OCI-LY3 (cell line): ENCODE measurements around the gene CREB3.

Experiments
- H2AFZ ChIP-seq: fragments of 200-600, 300-600 bp; shearing (Covaris generic); 2 replicates; pipeline ENCODE4 v1.6.0; 2014; ENCODE audit warnings: antibody characterized with exemption, low read depth, low read length
- H3K27ac ChIP-seq: fragments of 200-600, 300-600 bp; sonication (generic); 2 replicates; pipeline ENCODE4 v1.5.1; 2014; ENCODE audit warnings: mild to moderate bottlenecking, low read length, moderate library complexity, mixed read lengths
- H3K27me3 ChIP-seq: fragments of 200-600, 300-600 bp; sonication (generic); 2 replicates; pipeline ENCODE4 v1.6.1; 2014; ENCODE audit warnings: low read depth, low read length, mixed read lengths
- H3K36me3 ChIP-seq: fragments of 200-600, 300-600 bp; sonication (generic); replicated peaks from 2 replicates; pipeline ENCODE3; 2014; ENCODE audit warnings: low read depth, low read length, mixed read lengths
- H3K4me1 ChIP-seq: fragments of 300-600, 200-600 bp; sonication (generic); 2 replicates; pipeline ENCODE4 v1.6.1; 2014; ENCODE audit warnings: low read length, mixed read lengths
- H3K4me2 ChIP-seq: fragments of 200-600, 300-600 bp; sonication (generic); 2 replicates; pipeline ENCODE4 v1.6.1; 2014; ENCODE audit warnings: low read length, mixed read lengths
- H3K4me3 ChIP-seq: fragments of 300-600, 200-600 bp; sonication (generic); 2 replicates; pipeline ENCODE4 v1.5.1; 2014; ENCODE audit warnings: antibody characterized with exemption, mild to moderate bottlenecking, low read length, moderate library complexity
- H3K79me2 ChIP-seq: fragments of 300-600, 200-600 bp; shearing (Covaris generic); 2 replicates; pipeline ENCODE4 v1.6.1; 2014; ENCODE audit warnings: mild to moderate bottlenecking, low read length, mixed read lengths
- H3K9ac ChIP-seq: fragments of 300-600, 200-600 bp; shearing (Covaris generic); 2 replicates; pipeline ENCODE4 v1.6.0; 2014; ENCODE audit warnings: mild to moderate bottlenecking, low read length, moderate library complexity
- H3K9me3 ChIP-seq: fragments of 200-600, 300-600 bp; shearing (Covaris generic); 2 replicates; pipeline ENCODE4 v1.6.1; 2014; ENCODE audit warnings: low read length, mixed read lengths; ENCODE audit not compliant: insufficient read depth
- H4K20me1 ChIP-seq: fragments of 200-600, 300-600 bp; sonication (generic); 2 replicates; pipeline ENCODE4 v1.6.1; 2016; ENCODE audit warnings: low read length, mixed read lengths; ENCODE audit not compliant: insufficient read depth
- CTCF ChIP-seq: fragments of 200-600, 300-600 bp; sonication (generic); IDR thresholded peaks from 2 replicates; pipeline ENCODE4 v1.5.1; 2014; ENCODE audit warnings: antibody characterized with exemption, low read length, low read depth
- EZH2phosphoT487 ChIP-seq: fragments of 200-600 bp; shearing (Covaris generic); IDR thresholded peaks from 2 replicates; pipeline ENCODE4 v1.6.1; 2018; ENCODE audit warnings: antibody characterized with exemption, mixed run types, low read depth

Gene CREB3

GRCh38 chr9:35686222-35687203 lies 46.0 kb upstream of the CREB3 start:
- TF ChIP-seq CTCF (no peak), EZH2phosphoT487 (no peak)
- H4K20me1 ChIP-seq = no peaks in the 10 kb centered on the region
- no peak overlapping the region for H3K9ac ChIP-seq
- H2AFZ ChIP-seq = no peak overlapping the region
- H3K4me2 ChIP-seq = no peak overlapping the region
- no peak overlapping the region for H3K27ac ChIP-seq
- peaks cover 8% of the 10 kb centered on the region; the same call in 1 of the 2 replicates for H3K4me1 ChIP-seq
- H3K79me2 ChIP-seq = no peaks in the 10 kb centered on the region
- no peaks in the 10 kb centered on the region for H3K27me3 ChIP-seq
- no peaks in the 10 kb centered on the region for H3K9me3 ChIP-seq
- H3K36me3 ChIP-seq = no peaks in the 10 kb centered on the region
- H3K4me3 ChIP-seq = no peak overlapping the region

GRCh38 chr9:35687306-35687705 lies 45.2 kb upstream of the CREB3 start:
- H3K9me3 ChIP-seq = no peaks in the 10 kb centered on the region
- TF ChIP-seq EZH2phosphoT487 (no peak), CTCF (no peak)
- no peak overlapping the region for H3K4me3 ChIP-seq
- H3K27me3 ChIP-seq = no peaks in the 10 kb centered on the region
- no peaks in the 10 kb centered on the region for H4K20me1 ChIP-seq
- H3K4me2 ChIP-seq = no peak overlapping the region
- no peak overlapping the region for H3K9ac ChIP-seq
- no peaks in the 10 kb centered on the region for H3K36me3 ChIP-seq
- no peak overlapping the region for H3K27ac ChIP-seq
- peaks cover 8% of the 10 kb centered on the region; the same call in 1 of the 2 replicates for H3K4me1 ChIP-seq
- H3K79me2 ChIP-seq = no peaks in the 10 kb centered on the region
- no peak overlapping the region for H2AFZ ChIP-seq

- no peak overlapping the region for H3K27ac ChIP-seq
- no peak overlapping the region for H3K4me3 ChIP-seq
- no peaks in the 10 kb centered on the region for H3K9me3 ChIP-seq
- no peak overlapping the region for H3K4me2 ChIP-seq
- H3K9ac ChIP-seq = no peak overlapping the region
- peaks cover 8% of the 10 kb centered on the region; the same call in 1 of the 2 replicates for H3K4me1 ChIP-seq
- H3K79me2 ChIP-seq = no peaks in the 10 kb centered on the region
- no peak overlapping the region for H2AFZ ChIP-seq
- no peaks in the 10 kb centered on the region for H3K27me3 ChIP-seq
- H4K20me1 ChIP-seq = no peaks in the 10 kb centered on the region
- TF ChIP-seq CTCF = no peak
- no peak for TF ChIP-seq EZH2phosphoT487
- no peaks in the 10 kb centered on the region for H3K36me3 ChIP-seq
Measured at GRCh38 chr9:35687972-35688557, 44.4 kb upstream of the CREB3 start.
